Putamen (tissue), 1 donor: ENCODE measurements around the gene GBX1.

Source experiments
- DNase-seq: peaks from one replicate; pipeline ENCODE4 v3.0.0-alpha.2; 2016; ENCODE audit warnings: low spot score

GBX1 gene

GRCh38 chr7:151139791-151140190, 27.7 kb downstream of the GBX1 start:
- no peak for DNase-seq

- no peak for DNase-seq
Measured at GRCh38 chr7:151139071-151139790, 28.3 kb downstream of the GBX1 start.

GRCh38 chr7:151138153-151138851, 29.2 kb downstream of the GBX1 start:
- DNase-seq, result no peak

- DNase-seq, result no peak
Measured at GRCh38 chr7:151137791-151138152, 29.7 kb downstream of the GBX1 start.

- no peak for DNase-seq
Measured at GRCh38 chr7:151137076-151137675, 30.3 kb downstream of the GBX1 start.

- no peak for DNase-seq
Measured at GRCh38 chr7:151135866-151136843, 31.3 kb downstream of the GBX1 start.

GRCh38 chr7:151135525-151135845, 32.0 kb downstream of the GBX1 start:
- no peak for DNase-seq

- no peak for DNase-seq
Measured at GRCh38 chr7:151134743-151135524, 32.6 kb downstream of the GBX1 start.

GRCh38 chr7:151133986-151134742, 33.3 kb downstream of the GBX1 start:
- no peak for DNase-seq

GRCh38 chr7:151133266-151133985, 34.1 kb downstream of the GBX1 start:
- no peak for DNase-seq

- no peak for DNase-seq
Measured at GRCh38 chr7:151132461-151133205, 34.9 kb downstream of the GBX1 start.

- peak; percentile 91 for DNase-seq
Measured at GRCh38 chr7:151131592-151132293, 35.8 kb downstream of the GBX1 start.

GRCh38 chr7:151131224-151131591, 36.3 kb downstream of the GBX1 start:
- DNase-seq, result no peak

- DNase-seq, result no peak
Measured at GRCh38 chr7:151130741-151131157, 36.7 kb downstream of the GBX1 start.

- DNase-seq, result no peak
Measured at GRCh38 chr7:151129960-151130591, 37.4 kb downstream of the GBX1 start.

- DNase-seq, result no peak
Measured at GRCh38 chr7:151129117-151129959, 38.2 kb downstream of the GBX1 start.

GRCh38 chr7:151128716-151129115, 38.8 kb downstream of the GBX1 start:
- no peak for DNase-seq
